Measurements from ENCODE around the gene PDE4DIP.
"Not testable (repeated sequence)": the region's sequence is repeated elsewhere in the genome, so short reads cannot be mapped to it uniquely, and the experiment has no call there.

Gene PDE4DIP

DNA sequence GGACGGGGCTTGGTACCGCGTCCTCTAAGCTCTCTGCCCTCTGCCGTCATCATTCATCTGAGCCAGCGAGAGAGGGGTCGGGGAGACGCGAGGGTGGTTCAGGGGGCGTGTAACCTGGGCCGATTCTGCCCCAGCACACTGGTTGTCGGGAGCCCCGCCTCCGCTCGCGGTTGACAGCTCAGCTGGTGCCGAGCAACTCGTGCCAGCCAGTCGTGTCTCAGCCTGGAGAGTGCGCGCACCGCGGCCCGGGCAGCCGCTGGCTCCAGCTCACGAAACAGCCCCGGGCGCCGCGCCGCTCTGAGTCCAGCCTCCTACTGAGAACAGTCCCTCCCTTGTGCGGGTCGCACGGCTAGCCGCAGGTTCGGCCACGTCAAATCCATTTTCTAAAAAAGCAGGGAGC is at the start of gene PDE4DIP:
Gene PDE4DIP, plus strand, starts transcription at position 209 of the 400 bp plus-strand sequence. CDS start 347 bp downstream, outside the sequence.
- not testable (repeated sequence) for DNase-seq

DNA sequence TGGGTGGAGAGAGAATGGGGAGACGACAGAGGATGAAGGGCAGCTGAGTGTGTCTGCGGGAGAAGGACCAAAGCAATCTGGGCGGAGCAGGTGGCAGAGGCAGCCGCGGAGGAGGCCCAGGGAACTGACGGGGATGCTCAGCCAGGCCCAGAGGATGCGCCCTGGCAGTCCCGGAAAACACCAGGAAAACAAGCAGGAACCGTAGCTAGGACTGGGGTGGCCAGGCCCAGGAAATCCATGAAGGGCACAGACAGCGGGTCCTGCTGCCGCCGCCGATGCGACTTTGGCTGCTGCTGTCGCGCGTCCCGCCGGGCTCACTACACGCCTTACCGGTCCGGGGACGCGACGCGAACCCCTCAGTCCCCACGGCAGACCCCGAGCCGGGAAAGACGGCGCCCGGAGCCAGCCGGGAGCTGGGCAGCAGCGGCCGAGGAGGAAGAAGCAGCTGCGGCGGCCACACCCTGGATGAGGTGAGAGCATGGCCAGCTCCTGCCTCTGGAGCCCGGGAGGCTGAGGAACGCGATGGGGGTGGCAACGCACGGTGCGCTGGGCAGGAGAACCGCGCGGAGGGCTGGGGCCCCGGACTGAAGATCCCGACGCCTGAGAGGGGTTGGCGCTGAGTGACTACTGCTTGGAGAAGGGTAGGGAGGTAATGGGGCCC is 35.8 kb upstream of the PDE4DIP start:
- not testable (repeated sequence) for DNase-seq

DNA sequence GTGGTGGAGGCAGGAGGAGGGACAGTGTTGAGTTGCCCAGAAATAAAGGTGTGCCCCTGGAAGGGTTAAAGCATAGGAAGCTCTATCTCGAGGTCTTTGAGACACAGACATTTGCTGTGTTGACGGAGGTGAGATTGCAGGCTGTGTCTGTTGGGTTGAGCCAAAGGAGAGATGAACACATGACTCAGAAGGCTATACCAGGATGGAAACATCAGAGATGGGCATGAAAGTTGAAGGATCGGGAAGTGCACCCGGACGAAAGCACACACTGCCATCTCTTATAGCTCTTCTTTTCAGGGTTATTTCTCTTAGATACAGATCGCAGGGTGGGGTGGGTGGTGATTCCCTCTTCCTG is 35.3 kb upstream of the PDE4DIP start:
- not testable (repeated sequence) for DNase-seq

DNA sequence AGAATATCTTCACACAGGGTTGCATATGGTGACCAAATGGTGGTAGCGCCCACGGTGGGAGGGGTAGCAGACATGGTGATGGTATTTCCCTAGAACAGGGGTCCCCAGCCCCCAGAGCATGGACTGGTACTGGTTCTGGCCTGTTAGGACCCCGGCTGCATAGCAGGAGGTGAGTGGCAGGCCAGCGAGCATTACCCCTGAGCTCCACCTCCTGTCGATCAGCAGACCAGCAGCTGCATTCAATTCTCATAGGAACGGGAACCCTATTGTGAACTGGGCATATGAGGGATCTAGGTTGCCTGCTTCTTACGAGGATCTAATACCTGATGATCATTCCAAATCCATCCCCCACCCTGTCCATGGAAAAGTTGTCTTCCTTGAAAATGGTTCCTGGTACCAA is 22.0 kb upstream of the PDE4DIP start:
- DNase-seq = not testable (repeated sequence)

DNA sequence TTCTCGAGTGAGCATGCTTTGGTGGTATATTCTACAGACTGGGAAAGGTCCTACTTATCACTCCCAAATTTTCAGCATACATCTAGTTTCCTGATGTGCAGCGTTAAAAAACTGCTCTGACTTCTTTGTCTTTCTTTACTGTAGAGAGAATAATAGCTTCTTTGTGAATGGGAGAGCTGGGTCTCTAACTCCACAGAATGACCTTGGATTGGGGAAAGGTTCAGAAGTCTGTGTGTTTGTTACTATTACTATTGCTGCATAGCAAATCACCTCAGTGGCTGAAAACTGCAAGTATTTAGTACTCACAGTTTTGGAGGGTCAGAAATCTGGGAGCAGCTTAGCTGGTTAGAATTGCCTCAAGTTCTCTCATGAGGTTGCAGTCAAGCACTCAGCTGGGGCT is 20.4 kb upstream of the PDE4DIP start:
- not testable (repeated sequence) for DNase-seq

DNA sequence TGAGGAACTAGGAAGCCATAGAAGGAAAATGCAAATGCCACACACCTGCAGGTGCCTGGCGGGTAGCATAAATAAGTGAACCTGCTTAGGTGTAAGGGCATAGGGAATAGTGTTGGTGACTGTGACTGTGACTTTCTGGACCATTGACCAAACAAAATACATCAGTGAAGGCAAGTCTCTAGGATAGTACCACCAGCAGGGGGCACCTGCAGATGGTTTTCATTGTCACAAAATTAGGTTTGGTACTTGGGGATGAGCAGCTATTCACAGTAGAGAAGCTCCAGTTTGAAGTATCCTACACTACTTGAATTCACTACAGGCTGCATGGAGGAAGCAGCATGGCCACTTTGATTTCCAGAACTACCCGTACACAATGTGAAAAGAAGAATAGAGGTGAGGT is 19.2 kb upstream of the PDE4DIP start:
- DNase-seq = not testable (repeated sequence)

DNA sequence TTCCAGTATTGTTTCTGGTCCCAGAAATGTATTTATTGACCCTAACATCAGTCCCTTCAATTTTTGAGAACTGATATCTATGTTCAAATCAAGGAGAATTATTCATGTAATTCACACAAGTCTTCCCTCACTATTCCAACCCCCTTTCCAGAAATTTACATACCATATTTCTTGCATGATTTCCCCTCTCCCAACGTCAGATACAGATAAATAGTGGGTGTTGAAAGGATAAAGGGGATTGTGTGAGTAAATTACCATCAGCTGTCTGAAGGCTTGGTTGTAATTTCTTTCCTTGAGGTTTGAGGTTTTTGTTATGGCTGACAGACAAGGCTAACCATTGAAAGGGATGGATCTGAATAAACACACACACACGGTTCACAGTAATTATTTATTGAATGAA is 15.7 kb upstream of the PDE4DIP start:
- not testable (repeated sequence) for DNase-seq

DNA sequence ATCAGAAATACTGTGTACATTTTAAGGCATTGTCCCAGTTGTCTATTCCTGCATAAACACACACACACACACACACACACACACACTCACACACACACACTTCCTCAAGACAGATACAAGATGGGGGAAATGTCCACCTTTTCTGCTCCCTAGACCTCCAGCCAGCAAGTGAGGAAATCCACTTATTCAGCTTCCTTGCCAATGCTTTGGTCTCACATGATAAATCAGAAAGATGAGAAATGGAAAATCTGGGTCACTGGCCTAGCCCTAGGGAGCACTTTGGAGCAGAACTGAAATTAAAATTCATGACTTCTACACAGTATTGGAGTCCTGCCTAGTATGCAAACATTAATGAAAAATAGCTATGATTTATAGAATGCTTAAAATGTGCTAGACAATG is 15.3 kb upstream of the PDE4DIP start:
- not testable (repeated sequence) for DNase-seq

DNA sequence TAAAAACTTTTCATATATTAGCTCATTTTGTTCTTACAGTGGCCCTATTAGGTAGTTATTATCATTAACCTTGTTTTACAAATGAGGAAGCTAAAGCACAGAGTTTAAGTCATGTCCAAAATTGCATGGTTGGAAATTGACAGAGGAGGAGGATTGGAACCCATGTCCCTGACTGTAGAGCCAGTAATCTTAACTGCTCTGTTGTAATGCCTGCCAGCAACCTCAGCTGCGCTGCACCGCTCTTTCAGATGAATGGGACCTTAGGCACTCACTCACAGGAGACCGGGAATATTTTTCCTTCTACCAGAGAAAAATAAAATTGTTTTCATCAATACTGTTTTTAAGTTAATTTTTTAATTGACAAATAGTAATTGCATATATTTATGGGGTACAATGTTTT is 14.9 kb upstream of the PDE4DIP start:
- DNase-seq = not testable (repeated sequence)

DNA sequence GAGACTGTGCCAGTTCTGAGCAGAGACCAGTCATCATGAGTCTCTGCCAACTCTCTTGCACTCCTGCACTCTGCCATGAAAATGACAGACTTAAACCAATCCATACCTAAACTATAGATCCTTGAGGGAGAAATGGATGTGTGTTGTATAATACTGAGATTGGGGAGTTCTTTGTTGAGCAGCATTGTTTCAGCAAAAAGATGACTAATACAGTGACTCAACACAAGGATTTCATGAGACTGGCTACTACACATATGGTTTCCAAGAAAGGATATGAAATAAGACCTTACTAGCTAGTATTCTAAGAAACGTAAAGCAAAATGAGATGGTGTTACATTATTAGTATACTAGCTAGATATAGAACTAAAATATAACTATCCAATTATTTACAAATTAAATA is 3.0 kb upstream of the PDE4DIP start:
- DNase-seq = not testable (repeated sequence)

DNA sequence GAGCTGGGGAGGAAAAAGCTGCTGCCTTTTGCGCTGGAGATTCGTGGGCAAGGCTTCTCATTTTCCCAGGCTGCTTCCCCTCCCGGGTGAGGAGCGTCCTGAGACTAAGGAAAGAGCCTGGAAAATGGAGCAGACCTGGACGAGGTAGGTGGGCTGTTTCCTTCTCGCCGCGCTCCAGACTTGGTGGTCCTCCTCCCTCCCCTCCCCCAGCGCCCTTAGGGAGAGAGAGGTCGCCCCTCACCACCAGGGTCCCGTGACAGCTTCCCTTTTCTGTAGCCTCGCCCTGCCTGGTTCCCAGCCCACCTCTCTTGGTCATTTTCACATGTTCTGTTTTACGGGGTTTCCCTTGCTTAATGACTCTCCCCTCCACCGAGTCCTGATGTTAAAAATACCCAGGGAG is 423 bp downstream of the PDE4DIP start:
- not testable (repeated sequence) for DNase-seq

DNA sequence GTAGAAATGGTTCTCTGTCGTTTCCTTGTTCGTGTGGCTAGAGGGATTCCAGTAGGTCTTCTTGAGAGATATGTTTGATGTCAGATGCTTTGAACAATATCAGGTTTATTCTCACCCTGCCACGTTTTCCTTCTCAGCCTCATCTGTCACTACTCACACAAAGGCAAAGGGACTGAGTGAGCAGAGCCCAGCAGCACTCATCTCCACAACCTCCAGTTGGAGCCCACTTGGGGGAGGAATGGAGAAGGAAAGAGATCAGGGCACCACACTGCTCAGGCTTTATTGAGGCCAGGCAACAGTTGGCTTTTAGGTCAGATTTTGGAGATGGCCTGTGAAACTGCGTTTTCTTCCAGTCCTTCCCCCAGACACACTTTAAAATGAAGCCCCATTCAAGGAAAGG is 840 bp downstream of the PDE4DIP start:
- DNase-seq = not testable (repeated sequence)

DNA sequence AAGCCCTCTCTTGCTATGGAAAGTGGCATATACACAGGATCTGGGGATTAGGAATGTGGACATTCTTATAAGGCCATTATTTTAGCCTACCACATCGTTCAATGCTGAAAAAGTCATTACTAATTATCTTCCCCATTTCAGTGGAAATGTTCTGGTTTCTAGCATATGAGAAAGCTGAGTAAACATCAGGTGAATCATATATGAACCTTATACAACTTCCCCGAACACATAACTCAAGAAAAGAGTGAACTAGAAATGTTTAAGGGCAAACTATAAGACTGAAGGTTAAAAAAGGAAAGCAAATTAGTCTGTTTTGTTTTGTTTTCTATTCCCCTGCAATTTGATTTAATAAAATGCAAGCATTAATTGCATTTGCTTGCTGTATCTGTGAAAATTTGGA is 6.1 kb downstream of the PDE4DIP start:
- DNase-seq = not testable (repeated sequence)

DNA sequence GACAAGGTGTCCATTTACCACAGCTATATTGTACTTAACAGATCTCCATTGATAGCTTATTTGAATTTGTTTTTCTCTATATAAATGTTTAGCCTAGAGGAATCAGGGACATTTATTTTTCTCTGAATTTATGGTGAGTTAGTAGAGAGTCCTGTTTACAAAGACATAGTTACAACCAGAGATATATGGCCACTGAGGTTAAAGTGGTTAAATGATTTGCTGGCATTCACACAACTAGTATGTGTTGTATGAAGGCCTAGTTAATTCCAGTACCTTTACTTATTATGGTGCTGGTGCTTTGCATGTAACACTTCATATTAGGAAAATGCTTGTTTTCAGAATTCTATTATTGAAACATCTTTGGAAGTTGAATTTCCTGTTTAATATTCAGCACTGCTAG is 6.6 kb downstream of the PDE4DIP start:
- DNase-seq = not testable (repeated sequence)

DNA sequence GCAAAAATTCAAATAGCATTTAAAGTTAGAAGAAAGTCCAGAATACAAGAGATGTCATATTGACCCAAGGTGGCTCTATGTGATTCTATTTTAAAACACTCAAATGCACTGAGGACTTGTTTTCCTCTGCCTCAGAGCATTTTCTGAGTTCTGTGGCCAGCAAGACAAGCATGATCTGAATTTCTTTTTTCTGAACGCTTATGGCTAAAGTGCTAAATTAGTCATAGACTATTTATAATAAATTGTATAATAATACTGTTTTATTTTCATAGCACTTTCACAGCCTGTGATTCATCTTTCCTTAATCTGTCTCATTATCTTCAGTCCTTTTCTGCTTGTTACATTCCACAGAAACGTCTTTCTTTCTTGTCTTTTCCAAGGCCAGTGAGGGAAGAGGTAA is 7.5 kb downstream of the PDE4DIP start:
- not testable (repeated sequence) for DNase-seq

DNA sequence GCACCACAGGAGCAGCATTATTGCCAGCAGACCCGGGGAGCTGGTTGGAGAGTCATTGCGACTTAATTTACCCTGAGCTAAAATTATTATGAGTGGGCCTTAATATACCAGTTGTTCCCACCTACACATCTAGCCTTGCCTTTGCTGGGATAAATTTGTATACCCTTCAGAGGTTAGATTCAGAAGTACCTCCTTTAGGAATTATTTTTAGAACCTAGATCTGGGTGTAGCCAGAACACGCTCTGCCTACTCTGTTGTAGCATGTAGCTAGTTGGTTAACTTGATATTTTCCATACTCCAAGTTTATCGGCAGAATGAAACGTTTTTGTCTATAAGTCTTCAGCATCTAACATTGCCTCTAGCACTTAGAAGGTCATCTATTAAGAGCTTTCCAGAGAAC is 9.1 kb downstream of the PDE4DIP start:
- DNase-seq = not testable (repeated sequence)

DNA sequence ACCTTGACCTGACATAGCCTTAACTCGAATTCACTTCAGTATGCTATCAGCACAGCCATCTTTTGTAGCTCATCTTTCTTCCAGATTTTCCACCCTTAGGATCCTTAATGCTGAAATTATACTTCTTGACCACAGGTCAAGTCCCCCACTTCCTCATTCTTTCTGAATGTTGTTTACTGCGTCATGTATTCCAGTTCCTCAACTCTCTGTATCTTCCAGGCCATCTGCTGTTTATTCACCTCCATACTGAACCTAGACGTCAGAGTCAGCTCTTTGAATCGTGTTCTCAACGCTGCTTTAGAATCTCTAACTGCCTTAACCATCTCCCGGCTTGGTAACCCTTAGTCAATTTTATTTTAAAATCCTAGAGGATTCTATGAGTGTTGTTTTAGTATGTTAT is 9.8 kb downstream of the PDE4DIP start:
- not testable (repeated sequence) for DNase-seq

DNA sequence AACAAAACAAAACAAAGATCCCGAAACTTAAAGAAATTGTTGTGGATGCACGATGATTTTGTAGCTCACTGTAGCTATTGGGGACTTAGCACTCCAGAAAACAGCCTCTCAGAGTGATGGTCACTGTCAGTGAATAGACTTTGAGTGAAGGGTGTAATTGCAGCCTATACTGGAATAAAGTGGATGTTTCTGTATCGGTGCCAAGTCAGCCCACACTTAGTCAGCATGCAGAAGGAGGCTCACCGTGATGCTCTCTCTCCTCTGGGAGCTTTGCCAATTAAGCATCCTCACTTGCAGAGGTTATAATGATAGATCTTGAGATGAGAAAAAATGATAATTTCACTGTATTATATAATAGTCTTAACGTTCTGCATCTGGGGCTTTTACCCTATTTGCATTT is 11.1 kb downstream of the PDE4DIP start:
- not testable (repeated sequence) for DNase-seq

DNA sequence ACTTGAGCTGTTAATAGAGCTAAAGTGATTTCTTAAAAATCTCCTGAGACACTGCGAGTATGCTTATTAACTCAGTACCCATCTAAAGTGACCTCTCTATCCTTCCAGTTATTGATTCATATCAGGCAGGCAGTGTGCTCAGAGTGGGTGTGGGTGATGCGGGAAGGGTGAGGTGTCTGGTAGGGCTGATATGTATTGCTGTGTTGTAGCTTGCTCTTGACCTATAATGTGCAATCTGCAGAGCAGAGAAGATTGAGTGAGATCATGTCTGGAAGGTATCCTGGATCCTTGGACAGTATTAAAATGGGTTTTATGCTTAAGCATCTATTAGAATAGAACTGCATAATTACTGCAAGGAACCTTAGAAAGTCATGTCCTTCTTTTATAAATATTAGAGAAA is 15.8 kb downstream of the PDE4DIP start:
- not testable (repeated sequence) for DNase-seq

DNA sequence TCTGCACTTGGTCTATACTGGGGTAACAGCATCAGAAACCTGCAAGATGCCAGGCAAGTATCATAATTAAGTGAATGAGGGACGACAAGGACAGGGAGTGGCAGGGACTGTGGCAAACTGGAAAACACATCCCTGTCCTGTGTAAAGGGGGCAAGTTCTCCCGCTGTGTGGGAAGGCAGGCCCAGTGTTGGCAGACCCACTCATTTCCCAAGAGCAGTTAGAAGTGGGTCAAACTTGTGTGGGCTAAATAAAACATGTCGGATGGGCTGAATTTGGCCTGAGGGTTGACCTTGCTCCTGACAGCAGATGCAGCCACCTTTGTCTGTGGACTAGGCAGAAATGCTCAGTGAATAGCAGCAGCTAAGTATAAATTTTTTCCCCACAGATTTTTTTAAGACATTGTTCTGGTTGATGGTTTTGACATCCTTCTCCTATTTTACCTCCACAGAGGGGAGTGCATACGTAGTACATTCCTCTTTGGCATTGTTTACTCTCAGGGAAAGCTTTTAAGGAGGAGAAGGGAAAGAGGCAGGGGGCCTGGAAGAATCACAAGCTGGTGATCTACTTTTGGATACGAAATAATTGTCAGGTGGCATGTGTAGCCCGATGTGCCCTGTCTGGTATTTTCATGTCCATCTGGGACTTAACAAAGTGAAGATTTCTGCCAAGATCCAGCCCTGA is 16.5 kb downstream of the PDE4DIP start:
- not testable (repeated sequence) for DNase-seq

DNA sequence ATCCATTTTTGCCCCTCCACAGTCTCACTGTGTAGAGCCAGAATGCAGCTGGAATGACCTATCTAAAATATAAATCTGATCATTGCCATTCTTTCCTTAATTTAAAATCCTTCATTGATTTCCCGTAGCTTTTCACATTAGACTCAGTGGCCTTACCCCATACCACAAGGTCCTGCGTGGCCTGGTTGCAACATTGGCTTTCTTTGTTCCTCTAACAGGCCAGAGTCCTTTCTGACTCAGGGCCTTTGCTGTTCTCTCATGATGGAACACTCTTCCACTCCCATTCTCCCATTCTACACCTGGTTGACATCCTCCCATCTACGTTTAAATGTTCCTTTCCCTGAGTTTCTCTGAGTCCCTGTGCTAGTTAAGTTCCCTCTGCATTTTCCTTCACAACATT is 18.4 kb downstream of the PDE4DIP start:
- DNase-seq = not testable (repeated sequence)

DNA sequence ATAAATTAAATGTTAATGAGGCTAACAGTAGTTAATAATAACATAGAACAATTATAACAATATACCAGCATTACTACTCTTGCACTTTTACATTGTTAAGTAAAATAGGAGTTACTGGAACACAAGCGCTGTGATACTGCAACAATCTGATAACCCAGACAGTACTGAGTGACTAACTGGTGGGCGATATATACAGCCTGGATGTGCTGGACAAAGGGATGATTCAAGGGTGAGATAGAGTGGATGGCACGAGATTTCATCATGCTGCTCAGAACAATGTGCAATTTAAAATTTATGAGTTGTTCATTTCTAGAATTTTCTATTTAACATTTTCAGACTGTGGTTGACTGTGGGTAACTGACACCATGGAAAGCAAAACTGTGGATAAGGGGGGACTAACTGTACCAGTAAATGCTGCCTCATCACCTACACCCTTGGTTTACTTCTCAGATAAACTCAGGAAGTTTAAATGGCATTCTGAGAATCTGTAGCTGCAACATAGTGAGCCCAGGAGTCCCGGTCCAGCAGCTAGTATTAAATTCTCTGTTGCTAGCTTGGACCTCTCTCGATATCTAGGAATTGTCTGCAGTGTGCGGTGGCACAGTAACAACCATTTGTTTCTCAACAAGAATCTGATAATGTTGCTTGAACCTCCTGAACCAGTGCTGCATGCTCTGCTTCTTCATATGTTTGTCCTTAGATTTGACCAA is 24.9 kb downstream of the PDE4DIP start:
- not testable (repeated sequence) for DNase-seq

DNA sequence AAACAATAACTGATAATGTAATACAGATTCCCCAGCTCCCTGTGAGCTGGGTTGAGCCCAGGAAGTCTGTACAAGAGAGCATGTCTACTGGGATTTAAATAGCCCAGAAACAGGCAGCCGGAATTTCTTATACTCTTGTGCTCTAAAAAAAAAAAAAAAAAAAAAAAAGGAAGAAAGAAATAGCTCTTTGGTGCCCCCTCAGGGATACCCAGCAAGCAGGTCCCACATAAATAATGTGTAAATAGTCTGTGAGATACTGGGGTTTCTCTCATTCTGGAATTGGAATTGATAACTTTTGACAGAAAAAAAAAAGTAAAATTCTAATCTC is 25.4 kb downstream of the PDE4DIP start:
- not testable (repeated sequence) for DNase-seq
